NCI-H345 treated with DMSO at 0.1 percent for 48 hours (cell line): Measurements from ENCODE around the gene TMEM258.

ENCODE experiments used
- DNase-seq: peaks from one replicate; lab custom pipeline; 2025; ENCODE audit not compliant: unreplicated experiment; lab: John Stamatoyannopoulos, UW

The TMEM258 gene

DNA sequence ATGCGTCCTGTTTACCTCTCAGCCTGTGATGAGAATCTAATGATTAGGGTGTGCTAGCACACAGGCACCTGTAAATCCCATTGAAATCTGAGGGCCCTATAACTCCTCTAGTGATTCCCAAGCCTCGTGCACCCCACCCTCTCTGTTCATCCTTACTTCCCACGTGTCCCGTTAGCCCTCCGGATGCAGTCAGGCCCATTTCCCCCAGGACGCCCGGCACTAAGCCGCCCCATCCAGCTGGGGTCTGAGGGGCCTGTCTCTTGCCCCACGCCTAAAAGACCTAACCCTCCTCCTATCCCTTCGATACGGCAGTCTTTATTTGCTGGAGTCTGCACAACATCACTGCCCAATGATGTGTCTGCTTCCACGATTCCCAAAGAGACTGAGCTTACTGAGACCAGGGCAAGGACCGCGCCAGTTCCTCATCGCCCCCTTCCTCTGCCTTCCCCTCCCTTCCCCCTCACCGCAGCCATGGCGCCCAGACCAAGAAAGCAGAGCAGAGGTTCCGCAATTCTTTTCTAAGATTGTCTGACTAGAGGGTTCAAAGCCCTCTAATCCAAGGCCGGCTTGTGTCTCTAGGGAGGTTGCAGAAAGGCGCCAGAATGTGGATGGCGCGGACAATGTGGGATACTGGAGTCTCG, 34.7 kb upstream of the TMEM258 start:
- no peak for DNase-seq

DNA sequence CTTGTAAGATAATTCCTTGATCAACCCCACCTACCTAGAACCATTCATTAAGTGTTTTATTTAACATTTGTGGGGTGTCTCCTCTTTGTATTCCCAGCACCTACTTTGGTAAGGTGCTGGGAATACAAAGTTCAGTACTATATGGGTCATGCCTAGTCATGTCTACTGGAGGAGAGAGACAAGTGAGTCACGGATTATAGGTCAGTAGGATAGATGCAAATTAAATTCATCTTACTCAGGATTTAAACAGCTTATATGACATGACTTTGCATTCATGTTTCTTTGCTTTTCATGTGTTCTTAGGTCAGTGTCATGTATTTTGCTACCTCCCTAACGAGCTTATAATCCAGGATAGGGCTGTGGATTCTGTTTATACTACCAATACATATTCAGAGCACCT, 27.8 kb upstream of the TMEM258 start:
- no peak for DNase-seq

DNA sequence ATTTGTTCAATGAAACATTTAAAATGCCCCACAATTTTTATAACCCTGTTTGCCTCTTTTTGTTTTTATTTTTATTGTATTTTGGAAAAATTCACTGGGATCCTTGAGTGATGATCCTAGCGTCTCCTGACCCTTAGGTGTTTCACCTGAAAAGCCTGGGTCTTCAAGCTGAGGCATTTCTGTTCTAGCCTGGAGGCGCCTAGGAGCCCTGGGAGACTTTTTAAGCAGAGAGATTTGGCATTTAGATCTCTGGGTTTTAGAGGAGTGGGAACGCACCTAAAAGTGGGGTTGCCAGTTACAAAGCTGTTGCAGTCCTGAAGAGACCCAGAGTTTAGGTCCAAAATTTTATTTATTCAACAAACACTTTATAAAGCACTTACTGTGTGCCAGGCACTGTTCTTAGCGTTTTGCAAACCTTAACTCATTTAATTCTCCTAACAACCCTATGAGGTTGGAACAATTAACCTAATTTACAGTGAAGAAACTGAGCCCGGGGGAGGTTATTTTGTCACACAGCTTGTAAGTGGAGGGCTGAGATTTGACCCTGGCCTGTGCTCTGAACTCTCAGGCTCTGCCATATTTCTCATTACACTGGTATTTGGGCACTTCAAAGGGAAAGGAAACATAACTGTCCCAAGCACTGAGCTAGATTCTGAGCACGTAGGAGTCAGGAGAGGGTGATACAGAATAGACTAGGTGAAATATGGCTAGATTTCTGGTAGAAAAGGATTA, 25.2 kb upstream of the TMEM258 start:
- DNase-seq: no peak

DNA sequence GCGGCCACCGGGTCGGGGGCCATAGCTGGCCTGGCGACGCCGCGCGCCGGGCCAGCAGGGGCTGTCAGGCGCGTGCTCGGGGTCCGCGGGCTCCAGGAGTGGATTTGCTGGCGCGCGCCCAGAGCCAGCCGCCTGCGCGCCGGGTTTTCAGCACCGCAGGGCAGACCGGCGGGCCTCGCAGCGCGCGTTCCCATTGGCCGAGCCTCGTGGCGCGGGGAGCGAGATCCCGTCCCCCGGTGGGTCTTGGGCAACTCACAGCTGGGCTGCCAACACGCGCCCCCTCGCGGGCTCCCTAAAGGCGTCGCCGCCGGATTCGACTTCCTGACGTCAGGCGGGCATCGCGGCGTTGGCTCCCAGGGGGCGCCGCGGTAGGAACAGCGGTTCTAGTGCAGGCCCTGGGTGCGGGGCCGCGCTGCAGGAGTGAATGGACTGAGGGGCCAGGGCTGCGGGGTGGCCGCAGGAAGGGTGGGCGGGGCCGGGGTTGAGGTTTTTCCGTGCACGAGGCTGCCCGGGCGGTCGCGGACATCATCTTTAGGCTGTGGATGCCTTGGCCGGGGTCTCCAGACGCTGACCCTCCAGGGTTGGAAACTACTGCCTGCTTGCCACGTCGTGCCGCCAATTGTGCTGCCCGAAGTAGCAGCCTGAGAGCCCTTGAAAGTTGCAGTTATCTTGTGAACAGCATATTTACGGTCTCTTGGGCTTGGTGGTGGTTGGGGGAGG, 24.5 kb upstream of the TMEM258 start, which contains the start of gene FADS1:
FADS1 (minus strand) TSS at position 268 of the 720 bp plus-strand sequence; CDS start at position 194, 74 bp downstream.
- peak; percentile 88 for DNase-seq

GRCh38 chr11:61815790-61816735, 23.7 kb upstream of the TMEM258 start:
- peak; percentile 31 for DNase-seq

- peak; percentile 76 for DNase-seq
These were observed 22.8 kb upstream of the TMEM258 start for GRCh38 chr11:61814958-61815789.

DNA sequence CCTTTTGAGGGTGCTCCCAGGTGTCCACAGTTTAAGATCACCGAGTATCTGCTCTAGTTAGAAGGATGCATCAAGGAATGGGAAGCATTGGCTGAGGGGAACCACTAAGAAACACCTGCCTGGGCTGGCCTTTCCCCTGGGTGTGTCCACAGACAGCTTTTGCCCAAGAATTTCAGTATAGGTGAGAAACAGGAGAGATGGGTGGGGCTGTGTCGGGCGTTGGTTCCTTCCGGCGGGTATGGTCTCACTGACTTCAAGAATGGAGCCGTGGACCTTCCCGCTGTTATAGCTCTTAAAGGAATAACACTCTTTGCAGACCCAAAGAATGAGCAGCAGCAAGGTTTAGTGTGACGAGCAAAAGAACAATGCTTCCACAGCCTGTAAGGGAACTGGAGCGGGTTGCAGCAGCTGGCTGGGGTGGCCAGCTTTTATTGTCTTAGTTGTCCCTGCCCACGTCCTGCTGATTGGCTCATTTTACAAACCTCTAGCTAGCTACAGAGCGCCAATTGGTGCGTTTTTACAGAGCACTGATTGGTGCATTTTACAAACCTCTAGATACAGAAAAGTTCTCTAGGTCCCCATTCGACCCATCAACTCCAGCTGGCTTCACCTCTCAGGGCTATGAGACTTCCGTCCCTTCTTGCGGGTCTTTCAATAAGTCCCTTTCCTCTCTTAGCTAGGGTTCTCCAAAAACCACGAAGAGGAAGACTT, 22.0 kb upstream of the TMEM258 start:
- DNase-seq: no peak

- DNase-seq: no peak
These were observed 20.5 kb upstream of the TMEM258 start for GRCh38 chr11:61812736-61813411.

- DNase-seq: no peak
These were observed 19.4 kb upstream of the TMEM258 start for GRCh38 chr11:61811831-61812230.

- DNase-seq: no peak
These were observed 18.3 kb upstream of the TMEM258 start for GRCh38 chr11:61810671-61811175.

- no peak for DNase-seq
These were observed 14.4 kb upstream of the TMEM258 start for GRCh38 chr11:61806785-61807184.

GRCh38 chr11:61805146-61805545, 12.7 kb upstream of the TMEM258 start:
- no peak for DNase-seq

DNA sequence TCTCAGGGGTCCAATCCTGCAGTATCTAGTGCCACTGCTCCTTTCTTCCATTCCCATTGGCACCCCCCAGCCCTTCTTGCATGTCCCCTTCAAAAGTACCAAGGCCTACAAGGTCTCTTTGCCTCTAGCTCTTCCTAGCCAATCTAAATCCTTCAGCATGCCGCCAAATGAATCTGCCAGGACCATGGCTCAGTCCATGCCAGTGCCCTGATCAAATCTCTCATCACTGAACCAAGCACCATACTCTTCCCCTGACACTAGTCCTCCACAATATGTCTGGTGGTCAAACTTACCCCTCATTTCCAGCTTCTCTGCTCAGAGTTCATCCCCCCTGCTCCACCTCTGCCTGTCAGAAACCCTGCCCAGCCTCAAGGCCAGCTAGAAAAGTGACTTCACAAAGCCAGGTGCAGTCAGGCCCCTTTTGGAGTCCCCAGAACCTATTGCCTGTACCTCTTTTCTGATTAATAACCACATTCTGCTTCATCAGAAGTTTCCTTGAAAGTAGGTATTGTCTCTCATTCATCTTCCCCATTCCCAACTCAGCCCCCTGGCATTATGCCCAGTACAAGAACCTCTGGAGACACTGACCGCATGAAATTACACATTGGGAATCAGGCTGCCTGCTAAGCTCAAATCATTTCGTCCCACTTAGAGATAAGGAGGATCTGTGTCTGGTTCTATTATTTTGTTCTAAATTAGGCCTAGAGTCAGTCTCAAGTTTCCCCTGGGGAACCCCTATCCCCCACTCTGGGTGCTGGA, 11.7 kb upstream of the TMEM258 start:
- DNase-seq: no peak

DNA sequence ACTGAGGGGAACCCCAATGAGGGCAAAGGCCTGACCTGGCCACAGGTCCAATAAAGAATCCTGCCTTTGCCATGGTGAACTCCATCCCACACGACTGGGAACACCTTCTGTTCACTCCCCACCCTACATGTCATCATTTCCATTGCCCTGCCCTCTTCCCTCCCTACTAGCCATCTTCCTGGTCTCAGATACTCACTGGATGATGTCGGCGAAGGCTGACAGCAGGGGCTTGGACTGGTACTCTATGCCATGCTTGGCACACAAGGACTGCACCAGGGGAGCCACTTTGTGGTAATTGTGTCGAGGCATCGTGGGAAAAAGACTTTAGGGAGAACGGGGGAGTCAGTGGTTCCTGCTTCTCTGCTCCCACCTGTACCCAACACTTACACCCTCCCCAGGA, 10.2 kb upstream of the TMEM258 start:
- no peak for DNase-seq

DNA sequence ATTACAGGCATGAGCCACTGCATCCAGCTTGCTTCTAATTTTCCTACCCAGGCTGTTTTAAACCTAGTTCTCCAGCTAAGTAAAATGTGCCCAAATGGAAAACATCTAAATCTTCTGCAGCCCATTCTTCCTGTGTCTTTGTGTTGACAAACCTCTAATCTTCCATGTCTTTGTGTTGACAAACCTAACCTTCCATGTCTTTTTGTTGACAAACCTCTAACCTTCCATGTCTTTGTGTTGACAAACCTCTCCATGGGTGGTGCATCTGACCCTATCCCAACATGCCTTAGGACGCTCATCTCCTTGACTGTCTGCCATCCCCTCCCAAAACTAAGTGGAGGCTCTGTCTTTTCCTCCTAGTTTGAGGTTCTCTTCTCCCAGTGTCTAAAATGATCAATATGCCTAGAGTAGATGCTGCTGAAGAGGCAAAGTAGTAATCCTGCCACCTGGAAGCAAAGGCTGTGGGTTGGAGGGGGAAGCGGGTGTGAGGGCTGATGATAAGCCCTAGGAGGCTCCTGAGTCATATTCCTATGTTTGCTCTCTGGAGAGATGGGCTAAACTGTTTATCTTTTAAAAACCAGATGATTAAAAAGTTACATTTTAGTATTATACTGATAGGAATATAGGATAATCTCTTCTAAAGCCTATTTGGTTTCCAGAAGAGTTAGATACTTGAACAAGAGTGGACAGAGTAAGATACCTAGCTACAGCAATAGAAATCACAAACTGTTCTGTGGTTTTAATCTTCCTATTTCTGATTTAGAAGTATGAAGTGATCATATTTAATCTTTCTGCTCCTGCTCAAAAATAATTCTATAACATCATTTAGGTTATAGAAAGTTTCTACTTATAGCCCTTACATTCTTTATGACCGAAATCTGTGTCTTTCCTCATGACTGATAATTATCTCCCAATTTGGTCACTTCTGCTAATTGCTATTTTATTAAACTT, 8.2 kb upstream of the TMEM258 start:
- no peak for DNase-seq

DNA sequence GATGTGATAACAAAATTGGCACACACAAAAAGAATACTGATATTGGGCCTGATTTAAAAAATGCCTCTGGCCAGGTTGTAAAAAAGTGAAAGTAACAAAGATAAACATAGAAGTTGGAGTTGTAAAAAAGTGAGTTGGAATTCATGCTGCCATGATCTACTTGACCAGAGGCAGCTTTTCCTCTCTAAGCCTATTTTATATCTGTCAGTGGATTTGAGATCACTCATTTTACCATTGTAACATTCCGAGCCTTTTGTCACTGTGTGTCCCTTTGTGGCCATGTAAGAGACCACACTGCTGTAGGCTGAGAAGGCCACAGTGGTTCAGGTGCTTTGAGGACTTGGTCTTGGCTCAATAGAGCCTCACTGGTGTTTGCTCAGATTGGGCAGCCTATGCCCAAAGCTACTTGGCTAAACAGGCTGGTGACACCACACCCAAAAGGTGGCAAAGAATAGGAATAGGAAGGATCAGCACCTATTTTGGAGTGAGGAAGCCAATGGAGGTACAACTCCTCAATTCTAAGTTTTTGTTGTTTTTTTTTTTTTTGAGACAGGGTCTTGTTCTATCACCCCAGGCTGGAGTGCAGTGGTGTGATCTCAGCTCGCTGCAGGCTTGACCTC, 7.4 kb upstream of the TMEM258 start:
- DNase-seq: no peak
